Measurements from ENCODE around the gene RANBP17.

DNA sequence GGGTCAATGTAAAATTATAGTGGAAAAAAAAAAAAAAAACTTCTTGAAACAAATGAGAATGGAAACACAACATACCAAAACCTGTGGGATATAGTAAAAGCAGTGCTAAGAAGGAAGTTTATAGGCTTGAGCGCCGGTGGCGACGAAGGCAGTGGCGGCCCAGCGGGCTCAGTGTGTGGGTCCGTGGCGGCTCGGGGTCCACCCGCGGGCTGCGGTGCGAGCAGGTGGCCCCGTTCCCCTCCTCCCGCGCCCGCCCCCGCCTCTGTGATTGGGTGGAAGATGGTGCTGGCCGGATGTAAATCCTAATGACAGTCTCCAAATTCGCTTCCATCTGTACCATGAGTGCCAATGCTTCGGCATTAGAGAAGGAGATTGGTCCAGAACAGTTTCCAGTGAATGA is 389.7 kb downstream of the RANBP17 start:
- TF ChIP-seq, protein P1, sequence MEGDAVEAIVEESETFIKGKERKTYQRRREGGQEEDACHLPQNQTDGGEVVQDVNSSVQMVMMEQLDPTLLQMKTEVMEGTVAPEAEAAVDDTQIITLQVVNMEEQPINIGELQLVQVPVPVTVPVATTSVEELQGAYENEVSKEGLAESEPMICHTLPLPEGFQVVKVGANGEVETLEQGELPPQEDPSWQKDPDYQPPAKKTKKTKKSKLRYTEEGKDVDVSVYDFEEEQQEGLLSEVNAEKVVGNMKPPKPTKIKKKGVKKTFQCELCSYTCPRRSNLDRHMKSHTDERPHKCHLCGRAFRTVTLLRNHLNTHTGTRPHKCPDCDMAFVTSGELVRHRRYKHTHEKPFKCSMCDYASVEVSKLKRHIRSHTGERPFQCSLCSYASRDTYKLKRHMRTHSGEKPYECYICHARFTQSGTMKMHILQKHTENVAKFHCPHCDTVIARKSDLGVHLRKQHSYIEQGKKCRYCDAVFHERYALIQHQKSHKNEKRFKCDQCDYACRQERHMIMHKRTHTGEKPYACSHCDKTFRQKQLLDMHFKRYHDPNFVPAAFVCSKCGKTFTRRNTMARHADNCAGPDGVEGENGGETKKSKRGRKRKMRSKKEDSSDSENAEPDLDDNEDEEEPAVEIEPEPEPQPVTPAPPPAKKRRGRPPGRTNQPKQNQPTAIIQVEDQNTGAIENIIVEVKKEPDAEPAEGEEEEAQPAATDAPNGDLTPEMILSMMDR (IDR thresholded peaks at IDR 0.05) = no peak
- TF ChIP-seq POLR2A (IDR thresholded peaks at IDR 0.05) = no peak
